Stimulated activated CD8-positive, alpha-beta memory T cell treated with anti-CD3 and anti-CD28 coated beads, Interleukin-7, amount 100 ng/mL, for 4 hours (primary cell): ENCODE results near the gene C16orf86.
A peak's percentile ranks its signal among the peaks of the same experiment; 100 is the strongest.
"Not testable (repeated sequence)": the region's sequence is repeated elsewhere in the genome, so short reads cannot be mapped to it uniquely, and the experiment has no call there.

ENCODE experiments used
- DNase-seq, 2 donors: peaks; one replicate each; pipeline ENCODE4 v3.0.0-alpha.2; 2020; ENCODE audit warnings: low read depth in 2 of 2

C16orf86 gene

DNA sequence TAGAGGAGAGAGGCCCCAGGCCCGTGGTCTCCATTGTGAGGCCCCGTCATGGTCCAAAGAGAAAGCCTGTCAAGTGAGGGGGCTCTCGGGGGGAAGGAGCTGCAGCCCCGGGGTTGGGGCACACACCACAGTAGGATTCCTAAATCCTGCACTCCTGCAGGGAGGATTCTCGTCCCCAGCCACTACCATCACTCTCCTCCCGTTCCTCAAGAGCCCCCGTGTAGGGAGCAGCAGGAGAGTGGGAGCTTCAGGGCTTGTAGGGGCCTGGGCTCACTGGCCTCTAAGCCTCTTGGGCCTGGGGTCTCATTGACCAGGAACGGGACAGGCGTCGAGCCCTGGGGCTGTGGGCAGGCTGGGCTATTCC, 821 bp downstream of the C16orf86 start:
- DNase-seq = no peak

DNA sequence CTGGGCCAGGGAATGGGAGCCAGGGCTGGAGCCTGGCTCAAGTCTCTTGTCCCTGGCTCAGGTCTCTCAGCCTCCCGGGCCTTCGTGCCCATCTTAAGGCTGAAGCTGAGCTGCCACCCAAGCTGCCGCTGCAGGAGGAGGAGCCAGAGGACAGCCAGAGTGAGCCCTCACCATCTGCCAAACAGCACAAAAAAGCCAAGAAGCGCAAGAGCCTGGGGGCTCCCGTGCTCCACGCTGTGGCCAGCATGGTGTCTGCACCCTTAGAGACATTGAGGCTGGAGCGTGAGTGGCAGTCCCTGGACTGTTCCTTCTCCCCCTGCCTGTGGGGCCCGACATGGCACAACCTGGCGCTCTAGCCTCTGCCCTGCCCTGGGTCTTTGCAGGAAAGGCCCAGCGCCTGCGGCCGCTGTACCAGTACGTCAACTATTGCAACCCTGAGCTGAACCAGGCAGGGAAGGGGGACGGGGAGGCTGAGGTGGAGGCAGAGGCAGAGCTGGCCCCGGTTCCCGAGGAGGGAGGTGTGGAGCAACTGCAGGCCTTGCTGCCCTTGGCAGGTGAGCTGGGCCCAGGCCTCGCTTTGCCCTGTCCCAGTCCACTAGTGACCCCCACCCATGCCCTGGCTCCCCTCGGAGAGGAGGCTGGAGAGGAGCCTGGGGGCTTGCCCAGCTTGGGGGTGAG, 1.3 kb downstream of the C16orf86 start:
- peak; percentile 62 to 66 for DNase-seq

DNA sequence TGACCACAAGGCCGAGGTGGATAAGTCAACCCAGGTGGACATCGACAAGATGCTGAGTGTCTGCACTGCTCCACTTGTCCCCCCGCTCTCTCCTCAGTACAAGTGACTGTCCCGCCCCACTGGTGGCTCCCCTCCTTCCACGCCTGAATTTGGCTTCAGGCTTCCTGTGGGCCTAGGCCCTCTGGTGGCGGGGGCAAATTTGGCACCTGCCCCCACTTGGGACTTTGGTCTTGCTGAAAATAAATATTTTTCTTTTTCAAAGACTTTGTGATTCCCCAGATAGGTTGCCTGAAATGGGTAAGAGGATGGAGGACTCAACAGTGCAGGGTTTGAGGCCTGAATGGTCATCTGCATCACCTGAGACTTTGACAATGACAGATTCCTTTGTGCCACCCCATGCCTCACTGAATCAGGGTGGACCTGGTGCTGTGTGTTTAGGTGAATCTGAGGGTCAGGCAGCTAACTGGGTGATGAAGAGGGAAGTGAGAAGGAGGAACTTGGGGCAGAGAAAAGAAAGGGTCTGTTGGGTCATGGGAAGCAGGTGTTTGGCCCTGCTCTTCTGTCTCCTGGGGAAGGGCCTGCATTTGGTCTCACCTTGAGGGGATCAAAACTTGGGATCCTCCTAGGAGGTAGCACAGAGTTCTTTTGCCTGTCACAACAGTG, 2.0 kb downstream of the C16orf86 start:
- no peak for DNase-seq

DNA sequence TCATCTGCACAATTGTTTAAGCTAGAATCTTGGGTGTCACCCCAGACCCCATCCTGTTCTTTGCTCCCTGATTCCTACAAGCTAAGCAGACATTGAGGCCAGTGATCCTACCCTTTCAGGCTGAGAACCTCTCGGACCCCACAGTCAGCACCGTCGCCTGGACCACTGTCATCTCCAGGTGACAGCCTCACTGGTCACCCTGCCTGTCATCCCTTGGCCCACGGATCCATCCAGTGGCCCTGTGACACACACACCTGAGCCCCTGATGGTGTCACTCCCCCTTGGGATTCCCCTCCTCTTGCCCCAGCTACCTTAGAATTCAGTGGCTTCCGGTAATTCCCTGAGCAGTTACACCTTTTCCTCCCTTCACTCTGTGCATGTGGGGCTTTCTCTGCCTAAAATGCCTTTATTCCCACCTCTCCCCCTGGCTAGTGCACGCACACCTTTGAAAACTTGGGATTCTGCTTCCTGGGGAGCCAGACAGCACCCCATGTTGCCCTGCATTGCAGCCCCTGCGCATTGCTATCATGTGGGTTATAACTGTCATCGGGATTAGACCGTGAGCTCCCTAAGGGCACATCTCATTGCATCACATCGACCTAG, 3.0 kb downstream of the C16orf86 start:
- DNase-seq = no peak

DNA sequence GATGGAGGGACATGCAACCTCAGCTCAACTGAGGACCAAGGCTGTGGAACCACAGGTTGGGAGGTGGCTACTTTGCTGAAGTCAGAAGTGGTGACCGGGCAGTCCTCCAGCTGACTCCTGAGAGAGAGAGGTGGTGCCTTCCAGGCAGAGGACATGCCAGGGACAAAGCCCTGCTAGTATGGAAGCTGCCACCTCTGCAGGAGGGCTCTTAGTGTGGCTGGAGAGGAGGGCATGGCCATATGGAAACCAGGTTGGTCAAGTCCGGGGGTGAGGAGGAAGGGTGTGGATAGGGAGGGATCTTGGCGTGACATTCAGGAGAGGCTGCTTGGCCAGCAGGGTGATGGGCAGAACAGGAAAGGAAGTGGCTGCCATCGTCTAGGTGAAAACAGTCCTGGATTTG, 5.7 kb downstream of the C16orf86 start:
- DNase-seq = no peak

DNA sequence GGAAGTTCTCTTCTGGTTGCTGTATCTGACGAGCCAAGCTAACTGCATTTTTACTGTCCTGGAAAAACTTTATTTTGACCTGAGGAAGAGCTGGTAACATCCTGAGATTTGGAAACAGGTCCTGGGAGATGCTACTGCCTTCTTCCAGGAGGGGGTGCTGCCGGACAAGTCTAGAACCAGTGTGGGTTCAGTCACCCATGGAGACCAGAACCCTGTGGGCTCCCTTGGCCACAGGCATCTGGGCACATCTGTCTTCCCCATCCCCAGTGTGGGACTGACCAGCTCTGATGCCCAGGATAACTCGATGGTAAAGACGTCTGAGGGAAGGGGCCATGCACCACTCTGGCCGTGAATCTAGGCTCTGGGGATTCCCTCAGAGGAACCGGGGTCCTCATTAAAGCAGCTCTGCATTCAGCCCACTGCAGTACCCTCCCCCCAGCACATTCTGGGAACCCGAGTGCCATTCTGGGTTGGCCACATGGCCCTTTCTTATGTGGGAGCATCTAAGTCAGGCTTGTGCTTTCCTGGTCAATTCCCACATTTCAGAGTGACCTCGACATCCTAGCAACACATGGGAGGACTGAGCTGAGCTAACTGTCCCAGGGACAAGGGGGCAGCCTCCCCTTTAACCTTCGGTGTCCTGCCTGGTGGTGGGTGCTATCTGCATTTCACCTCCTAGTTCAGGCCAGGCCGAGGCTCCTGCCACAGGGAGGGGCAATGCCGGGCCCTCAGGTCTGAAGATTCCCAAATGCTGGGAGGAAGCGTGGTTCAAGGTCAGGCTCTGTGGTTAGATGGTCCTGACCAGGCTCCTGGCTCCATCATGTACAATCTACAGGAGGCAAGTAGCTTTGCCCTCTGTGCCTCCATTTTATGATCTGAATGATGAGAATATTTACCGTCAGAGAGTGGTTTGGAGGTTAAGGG, 6.4 kb downstream of the C16orf86 start:
- DNase-seq = no peak

DNA sequence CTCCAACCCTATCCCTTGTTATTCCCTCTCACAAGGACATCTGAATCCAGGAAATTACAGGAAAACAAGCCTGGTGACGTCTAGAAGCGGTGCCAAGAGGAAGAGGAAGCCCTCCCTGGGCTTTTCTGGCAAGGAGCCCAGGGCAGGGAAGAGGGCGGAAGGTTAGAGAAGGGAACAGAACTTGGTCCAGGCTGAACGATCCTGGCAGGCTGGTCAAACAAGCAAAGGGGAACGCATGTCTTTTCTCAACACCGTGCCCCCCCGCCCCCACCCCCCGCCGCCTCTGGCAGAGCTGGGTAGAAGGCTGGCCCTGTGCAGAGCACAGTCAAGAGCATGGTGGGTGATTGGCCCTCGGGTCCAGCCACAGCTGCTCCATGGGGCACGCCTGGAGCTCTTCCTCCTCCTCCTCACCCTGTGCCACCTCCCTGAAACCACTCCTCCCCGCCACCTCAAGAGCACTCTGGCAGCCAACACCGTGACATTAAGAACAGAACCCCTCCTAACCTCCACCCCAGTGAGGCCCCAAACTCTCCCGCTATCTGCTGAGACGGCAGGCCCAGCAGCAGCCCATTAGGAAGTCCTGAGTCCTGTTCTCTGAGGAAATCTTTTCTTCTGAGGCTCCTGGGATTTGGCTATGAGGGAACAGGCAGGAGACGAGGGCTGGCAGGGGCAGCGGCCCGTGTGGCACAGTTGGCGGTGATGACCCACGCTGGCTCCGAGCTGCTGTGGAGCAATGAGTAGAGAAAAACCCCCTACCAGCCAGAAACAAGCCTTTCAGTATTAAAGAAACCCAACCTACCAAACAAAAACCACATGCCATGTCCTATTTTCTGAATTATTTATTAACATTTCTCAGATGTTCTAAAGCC, 7.3 kb downstream of the C16orf86 start:
- DNase-seq = no peak

DNA sequence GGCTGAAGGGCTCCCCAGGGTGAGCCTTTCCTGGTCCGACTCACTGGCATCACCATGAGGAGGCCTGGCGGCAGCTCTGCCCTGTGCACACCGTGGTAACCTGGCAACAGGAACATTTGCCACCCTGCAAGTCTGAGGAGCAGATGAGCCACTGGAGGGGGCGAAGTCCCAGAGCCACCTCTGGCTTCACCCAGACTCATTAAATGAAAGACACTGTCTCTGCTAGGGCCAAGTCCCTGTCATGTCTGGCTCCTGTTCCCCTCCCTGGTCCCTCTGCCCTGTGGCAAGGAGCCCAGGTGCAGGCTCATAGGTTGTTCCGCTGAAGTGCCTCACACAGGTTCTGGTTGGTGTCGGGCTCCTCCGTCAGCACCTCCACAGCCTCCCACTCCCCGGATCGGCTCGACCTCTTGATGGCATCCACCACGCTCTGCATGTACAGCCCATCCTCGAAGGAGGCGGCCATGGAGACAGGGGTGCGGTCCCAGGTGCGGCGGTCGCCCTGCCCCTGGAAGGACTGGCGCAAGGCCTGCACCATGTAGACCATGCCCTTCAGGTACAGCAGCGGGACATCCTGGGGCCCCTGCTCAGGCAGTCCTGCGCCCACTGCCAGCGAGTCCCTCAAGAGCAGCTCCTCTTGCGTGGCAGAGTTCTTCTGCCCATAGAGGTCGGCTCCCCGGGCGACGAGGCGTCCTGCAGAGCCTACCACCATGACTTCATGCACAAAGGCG, 8.4 kb downstream of the C16orf86 start:
- DNase-seq = no peak

DNA sequence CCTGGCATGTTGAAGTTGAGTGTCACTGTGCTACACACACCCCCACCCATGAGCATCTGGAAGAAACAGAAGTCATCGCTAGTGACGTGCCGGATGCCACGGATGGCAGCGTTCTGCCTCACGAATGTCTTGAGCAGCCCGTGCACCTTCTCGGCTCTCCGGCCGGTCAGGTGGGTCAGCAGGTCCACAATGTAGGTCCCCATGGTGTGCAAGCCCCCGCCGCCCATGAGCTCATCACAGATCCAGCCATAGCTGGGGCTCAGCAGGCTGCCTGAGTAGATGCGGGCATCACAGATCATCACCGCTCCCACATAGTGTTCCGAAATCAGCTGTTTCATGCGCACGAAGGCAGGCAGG, 8.9 kb downstream of the C16orf86 start:
- no peak for DNase-seq

DNA sequence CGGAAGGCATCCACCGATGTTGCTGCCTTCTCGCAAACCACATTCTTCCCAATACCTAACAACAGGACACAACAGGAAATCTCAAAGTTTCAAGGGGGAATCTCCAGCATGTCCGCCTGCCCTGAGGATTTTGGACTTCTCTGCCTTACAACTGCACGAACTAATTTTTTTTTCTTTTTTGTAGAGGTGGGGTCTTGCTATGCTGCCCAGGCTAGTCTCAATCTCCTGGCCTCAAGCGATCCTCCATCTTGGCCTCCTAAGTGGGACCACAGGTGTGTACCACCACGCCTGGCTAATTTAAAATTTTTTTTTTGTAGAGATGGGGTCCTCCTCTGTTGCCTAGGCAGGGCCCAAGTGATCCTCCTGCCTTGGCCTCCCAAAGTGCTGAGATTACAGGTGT, 9.4 kb downstream of the C16orf86 start:
- no peak for DNase-seq

DNA sequence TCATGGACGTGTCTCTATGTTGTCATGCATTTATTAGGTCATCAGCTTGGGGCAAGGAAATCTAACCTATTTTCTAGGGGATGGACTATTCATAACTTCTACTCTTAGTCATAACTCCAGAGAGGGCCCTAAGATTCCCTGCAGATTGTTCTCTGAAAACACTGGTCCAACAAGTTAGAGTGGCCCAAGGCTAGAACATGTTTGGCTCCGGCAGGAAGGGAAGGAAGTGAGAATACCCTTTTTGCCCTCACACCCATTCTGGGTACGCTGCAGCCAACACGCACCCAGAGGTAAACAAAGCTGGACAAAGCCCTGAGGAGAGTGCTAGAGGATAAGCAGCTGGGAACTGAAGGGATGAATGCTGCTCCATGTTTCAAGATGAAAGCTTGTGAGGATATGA, 9.9 kb downstream of the C16orf86 start:
- DNase-seq = no peak

DNA sequence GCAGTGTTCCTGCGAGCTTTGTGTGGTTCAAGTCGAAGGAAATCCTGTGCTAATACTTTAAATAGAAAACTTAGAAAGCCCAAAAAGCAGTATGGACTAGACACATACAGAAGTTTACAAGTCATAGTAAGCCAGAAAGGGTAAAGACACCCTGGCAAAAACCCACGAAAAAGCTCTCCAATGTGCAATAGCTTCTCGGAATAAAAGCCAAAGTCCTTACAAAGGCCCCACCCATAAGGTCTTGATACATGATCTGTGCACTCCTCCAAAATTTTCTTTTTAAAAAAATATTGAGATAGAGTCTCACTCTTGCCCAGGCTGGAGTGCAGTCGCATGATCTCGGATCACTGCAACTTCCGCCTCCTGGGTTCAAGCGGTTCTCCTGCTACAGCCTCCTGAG, 10.3 kb downstream of the C16orf86 start:
- DNase-seq = no peak

DNA sequence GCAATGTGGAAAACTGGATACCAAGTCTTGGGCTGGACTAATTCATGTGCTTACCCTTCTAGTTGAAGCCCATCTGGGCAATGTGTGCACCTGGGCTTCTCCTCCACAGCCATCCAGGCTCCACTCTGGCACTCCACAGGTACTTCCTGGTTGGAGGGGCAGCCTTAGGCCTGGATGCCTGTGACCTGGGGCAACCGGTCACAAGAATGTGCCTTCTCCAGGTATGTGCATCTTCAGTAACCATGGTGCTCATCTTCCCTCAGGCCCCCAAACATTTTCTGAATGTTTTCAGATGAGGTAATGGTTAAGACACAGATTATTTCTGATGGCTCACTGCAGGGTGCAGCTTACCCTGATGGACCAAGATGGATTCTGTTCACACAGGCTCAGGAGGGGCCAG, 11.1 kb downstream of the C16orf86 start:
- DNase-seq = no peak

DNA sequence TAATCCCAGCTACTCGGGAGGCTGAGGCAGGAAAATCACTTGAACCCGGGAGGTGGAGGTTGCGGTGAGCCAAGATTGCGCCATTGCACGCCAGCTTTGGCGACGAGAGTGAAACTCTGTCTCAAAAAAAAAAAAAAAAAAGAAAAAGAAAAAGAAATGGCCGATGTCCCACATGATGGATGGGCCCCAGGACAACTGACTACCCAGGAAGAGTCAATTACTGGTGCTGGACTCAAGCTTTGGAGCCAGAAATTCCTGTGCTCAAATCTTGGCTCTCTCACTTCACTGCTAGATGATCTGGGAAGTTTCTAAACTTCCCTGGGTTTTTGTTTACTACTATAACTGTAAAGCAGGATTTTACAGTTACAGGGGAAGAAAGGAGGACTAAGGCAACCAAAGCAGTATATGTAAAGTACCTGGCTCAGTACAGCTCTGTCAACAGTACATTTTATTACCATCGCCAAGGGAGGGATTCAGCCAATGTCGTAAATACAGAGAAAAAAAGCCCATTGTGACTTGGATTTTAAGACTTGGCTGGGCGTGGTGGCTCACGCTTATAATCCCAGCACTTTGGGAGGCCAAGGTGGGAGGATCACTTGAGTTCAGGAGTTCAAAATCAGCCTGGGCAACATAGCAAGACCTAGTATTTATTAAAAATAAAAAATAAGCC, 11.9 kb downstream of the C16orf86 start:
- DNase-seq = no peak

DNA sequence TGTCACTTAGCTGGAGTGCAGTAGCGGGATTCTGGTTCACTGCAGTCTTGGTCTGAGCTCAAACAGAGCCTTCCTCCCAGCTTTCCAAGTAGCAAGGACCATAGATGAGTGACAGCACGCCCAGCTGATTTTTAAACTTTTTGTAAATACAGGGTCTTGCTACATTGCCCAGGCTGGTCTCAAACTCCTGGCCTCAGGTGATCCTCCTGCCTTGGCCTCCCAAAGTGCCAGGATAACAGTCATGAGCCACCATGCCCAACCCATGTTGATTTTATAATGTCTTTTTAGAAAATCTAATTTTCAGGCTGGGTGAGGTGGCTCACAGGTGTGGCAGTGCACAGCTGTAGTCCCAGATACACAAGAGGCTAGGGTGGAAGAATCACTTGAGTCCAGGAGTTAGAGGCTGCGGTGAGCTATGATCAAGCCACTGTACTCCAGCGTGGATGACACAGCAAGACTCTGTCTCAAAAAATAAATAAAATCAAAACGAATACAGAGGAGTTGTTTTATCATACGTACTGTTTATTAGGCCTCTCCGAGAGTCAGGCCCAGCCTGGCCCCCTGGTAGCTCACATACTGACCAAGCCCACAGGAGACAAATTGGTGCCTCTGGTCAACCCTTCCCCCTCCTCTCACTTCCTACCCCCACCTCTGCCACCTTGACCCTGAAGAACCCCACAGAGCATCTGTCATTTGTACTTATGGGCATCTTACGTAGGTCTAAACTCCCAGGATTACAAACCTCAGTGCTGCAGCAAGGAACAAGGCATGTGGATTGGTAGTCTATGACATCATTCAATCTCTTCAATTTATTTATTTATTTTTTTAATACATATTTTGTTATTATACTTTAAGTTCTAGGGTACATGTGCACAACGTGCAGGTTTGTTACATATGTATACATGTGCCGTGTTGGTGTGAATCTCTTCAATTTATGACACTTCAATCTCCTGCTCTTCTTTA, 13.6 kb downstream of the C16orf86 start:
- DNase-seq = no peak

DNA sequence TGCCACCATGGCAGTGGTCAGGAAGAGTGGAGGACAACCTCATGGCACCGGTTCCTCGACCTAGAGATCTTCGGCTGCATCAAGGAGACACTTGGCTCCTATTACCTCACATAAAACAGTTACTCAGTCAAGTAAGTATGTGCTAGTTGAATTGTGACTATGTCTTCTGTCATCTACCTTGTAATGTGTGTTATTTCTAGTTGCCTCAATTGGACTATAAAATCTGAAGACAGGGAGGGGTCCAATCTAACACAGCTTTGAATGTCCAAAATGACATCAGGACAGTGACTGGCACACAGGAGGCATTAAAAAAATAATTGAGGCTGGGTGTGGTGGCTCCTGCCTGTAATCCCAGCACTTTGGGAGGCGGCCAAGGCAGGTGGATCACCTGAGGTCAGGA, 17.2 kb downstream of the C16orf86 start:
- DNase-seq = no peak

DNA sequence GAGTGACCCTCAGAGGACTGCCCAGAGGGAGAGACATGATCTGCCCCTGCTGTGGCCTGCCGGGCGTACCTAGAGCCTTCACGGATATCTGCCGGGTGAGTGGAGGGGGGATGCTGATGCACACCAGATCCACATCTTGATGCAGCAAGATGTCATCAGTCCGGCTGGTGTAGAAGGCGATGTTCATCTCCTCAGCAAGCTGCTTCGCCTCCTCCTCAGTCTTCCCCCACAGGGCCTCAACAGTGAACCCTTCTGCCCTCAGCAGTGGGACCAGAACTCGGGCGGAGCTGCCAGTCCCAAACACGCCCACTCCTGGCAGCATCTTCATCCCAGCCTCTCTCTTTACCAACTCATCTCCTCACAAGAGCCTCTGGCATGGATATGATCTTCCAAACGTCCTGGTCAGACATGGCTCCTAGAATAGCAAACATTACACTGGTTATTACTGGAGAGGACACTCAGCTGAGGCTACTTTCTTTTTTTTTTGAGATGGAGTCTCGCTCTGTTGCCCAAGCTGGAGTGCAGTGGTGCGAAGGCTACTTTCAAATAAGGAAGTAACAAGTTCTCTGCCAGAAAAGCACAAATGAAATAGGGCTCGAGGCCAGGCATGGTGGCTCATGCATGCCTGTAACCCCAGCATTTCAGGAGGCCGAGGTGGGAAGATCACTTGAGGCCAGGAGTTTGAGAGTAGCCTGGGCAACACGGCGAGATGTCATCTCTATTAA, 18.9 kb downstream of the C16orf86 start:
- no peak for DNase-seq

DNA sequence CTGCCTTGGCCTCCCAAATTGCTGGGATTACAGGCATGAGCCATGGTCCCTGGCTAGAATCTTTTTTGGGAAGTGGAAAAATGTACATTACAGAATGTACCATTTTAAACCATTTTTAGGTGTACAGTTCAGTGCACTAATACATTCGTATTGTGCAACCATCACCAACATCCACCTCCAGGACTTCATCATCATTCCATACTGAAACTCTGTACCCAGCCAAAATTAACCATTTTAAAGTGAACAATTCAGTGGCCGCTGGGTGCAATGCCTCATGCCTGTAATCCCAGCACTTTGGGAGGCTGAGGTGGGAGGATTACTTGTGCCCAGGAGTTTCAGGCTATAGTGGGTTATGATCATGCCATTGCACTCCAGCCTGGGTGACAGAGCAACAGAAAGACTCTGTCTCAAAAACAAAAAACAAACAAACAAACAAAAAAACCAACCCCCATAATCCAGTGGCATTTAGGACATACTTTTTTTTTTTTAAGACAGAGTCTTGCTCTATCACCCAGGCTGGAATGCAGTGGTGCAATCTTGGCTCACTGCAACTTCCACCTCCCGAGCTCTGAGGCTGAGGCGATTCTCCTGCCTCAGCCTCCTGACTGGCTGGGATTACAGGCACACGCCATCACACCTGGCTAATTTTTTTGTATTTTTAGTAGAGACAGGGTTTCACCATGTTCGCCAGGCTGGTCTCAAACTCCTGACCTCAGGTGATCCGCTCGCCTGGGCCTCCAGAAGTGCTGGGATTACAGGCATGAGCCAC, 27.1 kb downstream of the C16orf86 start:
- not testable (repeated sequence) for DNase-seq
